GM18867 (cell line): Measurements from ENCODE around the gene POU4F3.
A peak's percentile ranks its signal among the peaks of the same experiment; 100 is the strongest.
"Not testable (repeated sequence)": the region's sequence is repeated elsewhere in the genome, so short reads cannot be mapped to it uniquely, and the experiment has no call there.

Experiments
- ATAC-seq: cut with Tn5 transposase; IDR thresholded peaks from one replicate; pipeline ENCODE4 v1.9.1; 2021; ENCODE audit warnings: mild to moderate bottlenecking, moderate library complexity; ENCODE audit not compliant: unreplicated experiment

Gene POU4F3

GRCh38 chr5:146338774-146339714 lies at the start of gene POU4F3:
POU4F3 (plus strand) TSS chr5:146338839; CDS start chr5:146339113, 274 bp downstream.
- no peak for ATAC-seq

DNA sequence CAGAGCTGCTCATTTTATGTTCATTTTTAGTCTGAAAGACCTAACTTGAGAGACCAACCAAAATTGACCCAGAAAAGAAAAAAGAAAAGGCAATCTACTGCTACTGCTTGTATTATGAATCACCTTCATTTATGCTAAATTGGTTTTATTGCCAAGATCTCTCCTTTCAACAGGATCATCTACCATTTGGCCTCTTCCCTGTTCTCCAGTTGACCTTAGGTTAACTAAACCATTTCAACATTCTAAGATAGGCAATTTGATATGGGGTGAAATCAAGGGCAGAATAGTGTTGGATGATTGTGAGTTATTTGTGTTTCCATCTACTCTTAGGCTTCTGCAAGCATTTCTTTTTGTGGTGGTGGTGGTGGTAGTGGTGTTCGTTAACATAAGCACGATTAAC lies 48.3 kb upstream of the POU4F3 start:
- ATAC-seq: no peak

DNA sequence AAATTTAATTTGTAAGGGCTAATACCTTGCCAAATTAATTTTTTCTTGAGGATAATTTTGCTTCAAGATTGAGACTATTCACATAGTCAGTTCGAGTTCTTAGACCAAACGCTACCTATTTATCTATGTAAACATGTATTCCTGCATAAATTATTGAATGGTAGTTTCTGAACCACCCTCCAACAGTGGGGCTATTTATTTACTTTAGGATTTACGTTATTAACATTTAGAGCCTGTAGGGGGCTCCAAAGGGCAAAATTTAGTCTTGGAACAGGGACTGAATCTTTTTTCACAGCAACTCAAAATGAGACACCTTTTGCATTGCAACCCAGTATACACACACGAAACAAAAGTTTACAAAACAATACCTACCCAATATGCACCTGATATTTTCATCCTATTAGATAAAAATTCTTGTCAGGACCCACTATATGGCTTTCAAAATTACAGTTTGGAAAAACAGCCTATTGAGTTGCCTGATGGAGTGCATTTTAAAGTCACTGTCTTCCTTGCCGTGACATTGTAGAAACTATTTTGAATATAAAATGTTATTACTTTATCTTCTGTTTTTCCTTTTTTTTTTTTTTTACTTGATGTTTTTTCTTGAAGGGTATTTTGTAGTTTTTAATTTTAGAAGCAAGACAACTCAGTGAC lies 47.1 kb upstream of the POU4F3 start:
- peak; percentile 88 for ATAC-seq

DNA sequence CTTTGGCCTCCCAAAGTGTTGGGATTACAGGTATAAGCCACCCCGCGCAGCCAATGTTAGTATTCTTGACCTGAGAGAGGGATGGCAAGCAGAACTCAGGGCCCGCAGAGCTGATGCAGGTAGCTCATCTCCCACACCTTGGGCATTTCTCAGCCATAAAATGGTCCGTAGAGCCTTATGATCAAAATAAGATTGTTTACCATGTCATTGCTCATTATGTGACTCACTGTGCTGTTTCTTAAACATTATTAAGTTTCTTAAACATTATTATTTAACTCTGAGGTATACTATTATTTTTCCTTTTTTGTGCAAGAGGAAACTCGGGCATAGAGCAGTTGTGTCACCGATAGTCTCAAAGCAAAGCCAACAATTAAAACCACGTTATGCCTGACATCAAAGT lies 42.4 kb upstream of the POU4F3 start:
- ATAC-seq: no peak

GRCh38 chr5:146298920-146299319 lies 39.7 kb upstream of the POU4F3 start:
- ATAC-seq: not testable (repeated sequence)

DNA sequence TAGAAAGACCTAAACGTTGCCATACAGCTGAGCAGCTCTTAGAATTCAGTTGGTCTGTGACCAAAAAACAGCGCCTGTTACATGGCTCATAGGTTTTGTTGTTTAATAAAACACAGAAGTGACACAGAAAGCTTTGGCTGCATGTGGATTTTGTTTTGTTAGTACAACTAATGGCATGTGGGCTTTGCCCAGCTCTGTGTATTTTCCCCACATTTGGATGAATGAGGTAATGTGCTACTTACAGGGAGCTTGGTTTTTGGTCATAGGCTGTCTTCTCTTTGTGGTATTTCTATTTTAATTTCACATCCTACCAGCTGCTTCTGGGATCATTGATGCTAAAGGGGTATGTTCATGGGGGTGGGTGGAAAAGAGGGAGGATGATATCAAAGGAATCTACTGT lies 37.0 kb upstream of the POU4F3 start:
- ATAC-seq: no peak

DNA sequence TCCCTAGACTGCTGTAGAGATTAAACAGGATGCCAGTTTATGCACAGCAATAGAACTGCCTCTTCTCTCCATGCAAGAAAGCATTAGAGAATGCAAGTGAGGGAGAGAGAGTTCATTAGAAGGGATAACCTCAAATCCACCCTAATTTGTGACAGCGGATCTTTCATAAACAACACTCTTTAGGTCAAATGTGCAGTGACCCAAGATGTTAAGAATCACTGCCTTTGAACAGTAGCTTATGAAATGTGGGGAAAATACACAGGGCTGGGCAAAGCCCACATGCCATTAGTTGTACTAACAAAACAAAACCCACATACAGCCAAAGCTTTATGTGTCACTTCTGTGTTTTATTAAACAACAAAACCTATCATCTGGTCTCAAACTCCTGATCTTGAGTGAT lies 36.2 kb upstream of the POU4F3 start:
- no peak for ATAC-seq

- no peak for ATAC-seq
Observed at GRCh38 chr5:146306838-146307237, 31.8 kb upstream of the POU4F3 start.

GRCh38 chr5:146307796-146308195 lies 30.8 kb upstream of the POU4F3 start:
- no peak for ATAC-seq

DNA sequence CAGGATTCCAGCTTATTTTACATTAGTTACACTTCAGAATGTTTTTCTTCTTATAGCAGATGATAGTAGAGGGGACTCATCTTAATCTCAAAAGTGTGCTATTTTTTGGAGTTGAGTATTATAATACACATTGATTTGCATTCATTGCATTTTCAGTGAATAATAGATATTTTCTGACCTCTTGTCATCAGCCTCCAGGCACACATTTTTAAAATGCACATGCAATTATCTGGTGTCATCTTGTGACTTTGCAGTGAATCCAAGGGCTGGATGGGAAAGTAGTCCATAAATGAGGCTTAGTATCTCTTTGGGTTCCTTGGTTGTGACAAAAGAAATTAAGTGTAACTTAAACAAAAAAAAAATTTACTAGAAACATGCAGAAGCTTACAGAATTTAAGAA lies 28.1 kb upstream of the POU4F3 start:
- no peak for ATAC-seq

DNA sequence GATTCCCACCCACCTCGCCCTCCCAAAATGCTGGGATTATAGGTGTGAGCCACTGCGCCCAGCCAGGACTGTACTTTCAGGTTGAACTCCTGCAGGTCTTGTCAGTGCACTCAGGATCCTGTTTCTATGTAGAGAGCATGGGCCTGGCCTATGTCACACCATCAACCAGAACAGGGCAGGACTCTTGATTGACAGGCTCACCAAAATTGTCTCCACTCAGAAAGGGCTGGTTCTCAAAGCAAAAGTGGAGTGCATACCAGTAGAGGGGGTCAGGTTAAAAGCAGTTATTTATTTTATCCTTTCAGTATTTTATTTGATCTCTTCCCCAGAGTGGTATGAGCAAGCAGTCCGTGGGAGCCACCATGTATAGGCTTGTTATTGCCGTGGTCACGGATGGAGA lies 27.4 kb upstream of the POU4F3 start:
- no peak for ATAC-seq

GRCh38 chr5:146313027-146313426 lies 25.6 kb upstream of the POU4F3 start:
- peak; percentile 52 for ATAC-seq

DNA sequence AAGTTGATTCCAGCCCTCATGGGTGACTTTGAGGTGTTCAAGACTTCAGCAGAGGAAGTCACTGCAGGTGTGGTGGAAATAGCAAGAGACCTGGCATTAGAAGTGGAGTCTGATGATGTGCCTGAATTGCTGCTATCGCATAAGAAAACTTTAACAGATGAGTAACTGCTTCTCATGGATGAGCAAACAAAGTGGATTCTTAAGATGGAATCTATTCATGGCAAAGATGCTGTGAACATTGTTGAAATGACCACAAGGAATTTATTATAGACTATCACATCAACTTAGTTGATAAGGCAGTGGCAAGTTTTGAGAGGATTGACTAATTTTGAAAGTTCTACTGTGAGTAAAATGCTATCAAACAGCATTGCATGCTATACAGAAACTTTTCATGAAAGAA lies 17.1 kb upstream of the POU4F3 start:
- no peak for ATAC-seq

- no peak for ATAC-seq
Observed at GRCh38 chr5:146327257-146327870, 11.3 kb upstream of the POU4F3 start.

DNA sequence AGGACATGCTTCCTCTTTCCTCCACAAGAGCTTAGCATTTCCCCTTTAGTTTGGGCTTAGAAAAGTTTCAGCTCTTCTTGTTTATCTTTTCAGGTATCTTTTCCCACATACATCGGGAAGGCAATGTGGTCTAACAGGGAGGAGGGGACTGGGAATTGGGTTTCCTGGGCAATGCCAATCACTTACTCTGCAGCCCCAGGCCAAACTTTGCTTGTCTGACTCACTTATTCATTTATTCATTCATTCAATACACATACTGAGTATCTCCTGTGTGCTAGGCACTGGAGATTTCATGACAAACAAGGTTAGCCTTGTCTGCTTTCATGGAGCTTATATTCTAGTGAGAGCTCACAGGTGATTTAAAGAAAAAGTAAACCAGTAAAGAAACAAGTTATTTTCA lies 10.7 kb upstream of the POU4F3 start:
- ATAC-seq: no peak

DNA sequence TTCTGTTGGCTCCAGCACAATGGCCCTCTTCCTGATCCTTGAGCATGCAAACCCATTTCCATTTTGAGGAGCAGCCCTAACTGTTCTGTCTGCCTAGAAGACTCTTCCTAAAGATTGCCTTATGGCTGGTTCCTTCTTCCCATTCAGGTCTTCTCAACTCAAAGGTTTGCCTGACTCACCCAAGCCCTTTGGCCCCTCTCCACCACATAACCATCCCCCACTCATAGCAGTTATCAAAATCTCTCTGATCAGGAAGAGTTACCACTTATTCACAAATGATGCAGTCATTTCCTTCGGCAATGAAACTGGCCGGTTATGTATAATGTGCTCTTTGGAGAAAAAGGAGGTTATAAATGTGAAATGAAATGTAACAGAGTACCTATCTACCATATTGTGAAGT lies 8.9 kb upstream of the POU4F3 start:
- ATAC-seq: no peak

DNA sequence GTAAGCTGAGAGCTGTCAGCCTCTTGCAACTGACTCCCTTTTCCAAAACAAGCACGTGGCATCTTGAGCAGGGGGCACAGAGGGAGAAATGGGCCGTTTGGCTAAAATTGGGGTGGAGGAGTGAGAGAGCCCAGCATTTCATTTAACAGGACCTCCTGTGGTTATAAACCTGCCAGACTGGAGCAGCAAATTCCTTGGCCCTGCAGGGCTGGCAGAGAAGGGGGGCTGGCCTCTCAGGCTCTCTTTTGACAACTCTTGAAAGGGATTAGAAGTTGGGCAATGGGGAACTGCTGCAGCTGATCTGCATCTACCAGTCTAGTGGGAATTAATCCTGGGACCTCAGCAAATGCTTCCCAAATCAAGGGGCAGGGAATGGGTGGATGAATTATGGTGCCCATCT lies 7.2 kb upstream of the POU4F3 start:
- ATAC-seq: no peak

GRCh38 chr5:146334074-146334533 lies 4.5 kb upstream of the POU4F3 start:
- ATAC-seq: no peak

GRCh38 chr5:146336197-146336596 lies 2.4 kb upstream of the POU4F3 start:
- ATAC-seq: no peak

- ATAC-seq: no peak
Observed at GRCh38 chr5:146337264-146337904, 1.3 kb upstream of the POU4F3 start.

DNA sequence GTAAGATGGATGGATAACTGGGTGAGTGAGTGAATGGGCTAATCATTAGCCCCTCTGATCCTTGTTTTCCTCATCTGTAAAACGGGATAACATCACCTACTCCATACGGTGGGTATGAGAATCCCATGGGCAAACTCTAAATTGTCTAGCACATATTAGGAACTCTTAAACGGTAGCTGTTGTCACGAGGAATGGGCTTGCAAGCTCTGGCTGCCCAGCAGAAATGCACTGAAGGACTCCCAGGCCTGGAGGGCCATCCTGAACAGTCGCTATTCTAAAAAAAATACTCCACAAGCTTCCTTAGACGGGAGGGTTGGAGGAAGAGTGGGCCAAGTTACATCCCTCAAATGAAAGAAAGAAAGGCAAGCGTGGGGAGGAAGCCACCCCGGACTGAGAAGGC lies 711 bp upstream of the POU4F3 start:
- ATAC-seq: no peak
